GM10847 (cell line): Measurements from ENCODE around the gene SPSB2.

Source experiments
- POLR2A ChIP-seq: IDR thresholded peaks from 2 replicates; pipeline ENCODE4 v1.6.1; 2011; ENCODE audit not compliant: insufficient read length; ENCODE audit errors: extremely low read depth

The SPSB2 gene

DNA sequence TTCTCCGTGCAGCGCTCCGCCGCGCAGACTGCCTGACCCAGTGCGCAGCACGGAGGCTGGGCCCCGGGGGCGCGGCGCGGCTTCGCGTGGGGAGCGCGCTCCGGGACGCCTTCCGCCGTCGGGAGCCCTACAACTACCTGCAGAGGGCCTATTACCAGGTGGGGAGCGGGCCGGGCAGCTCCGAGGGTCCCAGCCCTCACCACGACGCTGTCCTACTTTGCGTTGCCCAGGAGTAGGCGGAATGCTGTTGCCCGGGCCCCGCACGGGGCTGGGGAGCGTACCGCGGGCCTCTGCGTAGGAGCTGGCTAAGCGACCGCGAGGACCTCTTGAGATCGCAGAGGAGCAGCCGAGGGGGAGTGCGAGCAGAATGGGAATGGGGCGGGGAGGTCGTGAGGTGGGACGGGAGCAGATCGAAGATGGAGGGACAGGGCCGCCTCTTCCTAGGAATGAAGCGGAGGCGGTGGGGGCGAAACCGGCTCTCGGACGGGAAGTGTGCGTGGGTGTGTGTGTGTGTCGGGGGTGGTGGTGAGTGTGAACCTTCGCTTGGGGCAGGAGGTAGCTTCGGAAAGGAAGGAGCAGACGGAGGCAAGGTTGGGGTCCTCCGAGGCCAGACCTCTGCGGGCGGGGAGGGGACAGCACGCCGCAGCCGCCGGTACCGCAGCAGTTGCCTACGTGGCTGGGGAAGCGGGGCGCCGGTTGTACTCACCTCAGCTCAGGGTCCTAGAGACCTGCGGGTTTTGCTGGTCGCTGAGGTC is 44.1 kb downstream of the SPSB2 start:
- TF ChIP-seq POLR2A, result no peak

DNA sequence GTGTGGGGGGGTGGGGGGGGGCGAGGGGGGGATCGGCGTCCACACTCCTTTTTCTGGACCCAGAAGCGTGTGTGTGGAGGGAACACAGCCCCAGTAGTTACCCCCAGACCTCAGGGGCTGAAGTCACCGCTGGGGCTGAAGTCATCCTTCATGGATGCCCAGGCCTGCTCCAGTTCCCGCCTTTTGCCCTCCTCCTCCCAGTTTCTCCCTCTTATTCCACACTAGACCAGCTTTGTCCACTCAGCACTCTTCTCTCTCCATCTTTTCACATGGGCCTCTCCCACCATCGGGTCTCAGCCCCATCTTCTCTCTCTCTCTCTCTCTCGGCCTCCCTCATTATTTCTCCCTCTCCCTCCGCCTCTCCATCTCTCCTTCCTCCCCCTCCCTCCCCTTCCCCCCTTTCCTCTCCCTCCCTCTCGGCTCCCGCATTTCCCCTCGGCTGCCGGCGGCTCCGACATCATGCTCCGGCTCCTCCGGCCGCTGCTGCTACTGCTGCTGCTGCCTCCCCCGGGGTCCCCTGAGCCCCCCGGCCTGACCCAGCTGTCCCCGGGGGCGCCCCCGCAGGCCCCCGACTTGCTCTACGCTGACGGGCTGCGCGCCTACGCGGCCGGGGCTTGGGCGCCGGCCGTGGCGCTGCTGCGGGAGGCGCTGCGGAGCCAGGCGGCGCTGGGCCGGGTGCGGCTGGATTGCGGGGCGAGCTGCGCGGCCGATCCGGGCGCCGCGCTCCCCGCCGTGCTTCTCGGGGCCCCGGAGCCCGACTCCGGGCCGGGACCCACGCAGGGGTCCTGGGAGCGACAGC is 44.9 kb downstream of the SPSB2 start, which contains the start of gene P3H3:
Gene P3H3, plus strand, starts transcription at position 426 of the 799 bp plus-strand sequence. Its CDS starts 34 bp downstream, at position 460.
- no peak for TF ChIP-seq POLR2A

- TF ChIP-seq POLR2A, result no peak
Measured at GRCh38 chr12:6827437-6827911, 45.6 kb downstream of the SPSB2 start.

DNA sequence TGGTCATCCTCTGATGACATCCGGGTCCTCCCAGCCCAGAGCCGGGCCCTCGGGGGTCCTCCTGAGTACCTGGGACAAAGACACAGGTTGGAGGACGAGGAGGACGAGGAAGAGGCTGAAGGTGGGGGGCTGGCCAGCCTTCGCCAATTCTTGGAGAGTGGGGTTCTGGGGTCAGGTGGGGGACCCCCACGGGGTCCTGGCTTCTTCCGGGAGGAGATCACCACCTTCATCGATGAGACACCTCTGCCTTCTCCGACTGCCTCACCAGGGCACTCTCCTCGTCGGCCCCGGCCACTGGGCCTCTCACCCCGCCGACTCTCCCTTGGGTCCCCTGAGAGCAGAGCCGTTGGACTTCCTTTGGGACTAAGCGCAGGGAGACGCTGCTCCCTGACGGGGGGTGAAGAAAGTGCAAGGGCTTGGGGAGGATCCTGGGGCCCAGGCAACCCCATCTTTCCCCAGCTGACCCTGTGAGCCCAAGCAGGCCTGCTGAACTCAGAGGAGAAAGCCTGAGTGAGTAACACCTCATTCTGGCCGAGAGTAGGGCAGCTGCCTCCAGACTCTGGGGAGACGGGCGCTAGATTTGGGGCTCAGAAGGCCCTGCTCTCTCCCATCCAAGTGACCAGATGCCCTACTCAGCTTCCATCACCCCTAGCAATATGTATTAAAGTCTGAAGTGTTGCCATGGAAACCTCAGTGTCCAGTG is 46.2 kb downstream of the SPSB2 start:
- no peak for TF ChIP-seq POLR2A

GRCh38 chr12:6826125-6826733 is 46.9 kb downstream of the SPSB2 start:
- no peak for TF ChIP-seq POLR2A

DNA sequence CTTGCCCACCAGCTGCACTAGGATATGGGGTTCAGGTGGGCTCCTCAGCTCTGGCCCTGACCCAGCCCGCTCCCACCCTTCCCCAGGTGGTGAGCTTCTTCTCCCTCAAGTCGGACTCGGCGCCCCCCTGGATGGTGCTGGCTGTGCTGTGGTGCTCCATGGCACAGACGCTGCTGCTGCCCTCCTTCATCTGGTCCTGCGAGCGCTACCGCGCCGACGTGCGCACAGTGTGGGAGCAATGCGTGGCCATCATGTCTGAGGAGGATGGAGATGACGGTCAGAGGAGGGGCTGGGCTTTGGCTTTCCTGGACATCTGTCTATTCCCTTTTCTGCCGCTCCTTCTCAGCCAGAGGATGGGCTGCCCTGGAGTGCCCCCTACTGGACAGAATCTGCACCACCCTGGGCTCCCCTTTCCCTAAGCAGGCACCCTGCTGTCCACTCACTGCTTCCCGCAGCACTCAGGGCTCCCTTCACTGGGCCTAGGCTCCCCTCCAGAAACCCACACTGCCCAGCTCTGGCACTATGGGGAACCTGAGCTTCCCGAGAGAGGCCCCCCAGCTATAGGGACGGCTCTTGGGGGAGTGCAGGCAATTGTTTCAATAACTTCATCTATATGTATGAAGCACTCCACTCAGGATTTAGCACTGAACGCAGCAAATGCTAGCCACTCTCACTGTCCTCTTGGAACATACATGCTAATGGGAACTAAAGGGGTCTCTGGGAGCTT is 47.5 kb downstream of the SPSB2 start:
- no peak for TF ChIP-seq POLR2A

- no peak for TF ChIP-seq POLR2A
Measured at GRCh38 chr12:6824901-6825381, 48.2 kb downstream of the SPSB2 start.

DNA sequence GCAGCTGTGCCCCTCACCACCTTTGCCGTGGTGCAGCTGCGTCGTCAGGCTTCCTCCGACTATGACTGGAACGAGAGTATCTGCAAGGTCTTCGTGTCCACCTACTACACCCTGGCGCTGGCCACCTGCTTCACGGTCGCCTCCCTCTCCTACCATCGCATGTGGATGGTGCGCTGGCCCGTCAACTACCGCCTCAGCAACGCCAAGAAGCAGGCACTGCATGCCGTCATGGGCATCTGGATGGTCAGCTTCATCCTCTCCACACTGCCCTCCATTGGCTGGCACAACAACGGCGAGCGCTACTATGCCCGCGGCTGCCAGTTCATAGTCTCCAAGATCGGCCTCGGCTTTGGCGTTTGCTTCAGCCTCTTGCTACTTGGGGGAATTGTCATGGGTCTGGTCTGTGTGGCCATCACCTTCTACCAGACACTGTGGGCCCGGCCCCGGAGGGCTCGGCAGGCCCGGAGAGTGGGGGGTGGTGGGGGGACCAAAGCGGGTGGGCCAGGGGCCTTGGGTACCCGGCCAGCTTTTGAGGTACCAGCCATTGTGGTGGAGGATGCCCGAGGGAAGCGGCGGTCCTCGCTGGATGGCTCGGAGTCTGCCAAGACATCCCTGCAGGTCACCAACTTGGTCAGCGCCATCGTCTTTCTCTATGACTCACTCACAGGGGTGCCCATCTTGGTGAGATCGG is 48.9 kb downstream of the SPSB2 start:
- TF ChIP-seq POLR2A, result no peak

- TF ChIP-seq POLR2A, result no peak
Measured at GRCh38 chr12:6823182-6824084, 49.7 kb downstream of the SPSB2 start.

- TF ChIP-seq POLR2A, result no peak
Measured at GRCh38 chr12:6822426-6823135, 50.5 kb downstream of the SPSB2 start.

DNA sequence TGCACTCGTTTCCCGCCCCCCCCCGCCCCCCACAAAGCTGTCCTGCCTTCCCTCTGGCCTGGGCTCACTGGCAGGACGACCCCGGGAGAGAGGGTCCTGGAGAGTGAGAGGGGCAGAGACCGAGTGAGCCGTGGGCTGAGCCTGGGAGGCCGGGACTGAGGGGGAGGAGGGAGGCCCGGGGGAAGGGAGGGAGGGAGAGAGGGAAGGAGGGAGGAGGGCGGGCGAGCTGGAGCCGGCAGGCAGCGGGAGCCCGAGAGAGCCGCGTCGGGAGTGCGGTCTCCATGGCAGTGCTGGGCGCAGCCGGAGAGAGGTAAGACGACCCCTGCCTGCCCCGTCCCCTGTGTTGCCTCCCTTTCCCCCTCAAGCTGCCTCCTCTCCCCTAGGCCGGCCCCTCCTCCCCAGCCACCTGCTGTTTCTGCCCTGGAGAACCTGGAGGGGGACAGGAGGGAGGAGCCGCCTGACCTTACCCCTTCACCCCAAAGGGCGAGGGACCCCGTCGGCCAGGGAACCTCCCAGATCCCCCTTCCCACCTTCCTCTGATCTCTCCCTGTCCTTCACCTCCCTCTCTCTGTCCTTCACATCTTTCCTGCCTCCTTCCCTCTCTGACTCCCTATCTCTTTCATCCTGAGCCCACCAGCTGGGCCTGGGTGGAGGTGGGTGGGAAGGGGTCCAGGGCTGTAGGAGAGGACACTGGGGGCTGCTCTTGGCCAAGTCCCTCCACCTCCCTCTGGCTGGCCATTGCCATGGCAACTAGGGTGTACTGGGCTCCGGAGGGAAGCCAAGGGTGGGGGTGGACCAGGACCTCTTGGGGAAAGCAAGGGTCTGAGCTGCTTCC is 51.3 kb downstream of the SPSB2 start, which contains the start of gene GPR162:
Gene GPR162, plus strand, starts transcription at position 231 of the 835 bp plus-strand sequence. CDS start 2,078 bp downstream, outside the sequence.
- no peak for TF ChIP-seq POLR2A
